GM12878 (cell line): ENCODE results near the gene KIRREL3. TPM values are rescaled to one million over a fixed set of nuclear protein-coding genes. Genes with fewer than 3 reads are reported as not detected.

Experiments
- CREM ChIP-seq: IDR thresholded peaks from 2 replicates; pipeline ENCODE4 v1.6.1; 2014; ENCODE audit warnings: antibody characterized with exemption, low read depth
- CTCF ChIP-seq, 3 experiments: IDR thresholded peaks in 2 of 3; conservative IDR thresholded peaks in 1 of 3; 2 replicates each; pipeline ENCODE4 v1.5.1; 2011; ENCODE audit warnings: low read depth in 3 of 3, low read length in 3 of 3, mild to moderate bottlenecking in 3 of 3, control low read depth in 2 of 3, moderate library complexity in 2 of 3, inconsistent platforms in 1 of 3, mixed read lengths in 1 of 3; ENCODE audit not compliant: control insufficient read depth in 2 of 3, insufficient read depth in 1 of 3; ENCODE audit errors: extremely low read depth in 1 of 3
- E4F1 ChIP-seq: fragments of 450-650 bp; IDR thresholded peaks from 2 replicates; pipeline ENCODE4 v1.6.1; 2018; ENCODE audit warnings: borderline replicate concordance, mild to moderate bottlenecking; ENCODE audit not compliant: partially characterized antibody
- KAT2A ChIP-seq: conservative IDR thresholded peaks from 2 replicates; pipeline ENCODE4 v1.6.1; 2011; ENCODE audit warnings: low read depth, low read length; ENCODE audit not compliant: control insufficient read depth
- LARP7 ChIP-seq: fragments of 450-650 bp; IDR thresholded peaks from 2 replicates; pipeline ENCODE4 v1.6.1; 2017; ENCODE audit warnings: mild to moderate bottlenecking
- NR2C2 ChIP-seq: IDR thresholded peaks from 2 replicates; pipeline ENCODE4 v1.6.1; 2011; ENCODE audit warnings: borderline replicate concordance, low read depth; ENCODE audit not compliant: control insufficient read depth, insufficient read length
- POU2F2 ChIP-seq: IDR thresholded peaks from 3 replicates; pipeline ENCODE4 v1.6.1; 2011; ENCODE audit warnings: low read depth, mild to moderate bottlenecking, low read length, borderline replicate concordance
- SKIL ChIP-seq: fragments of 450-650 bp; IDR thresholded peaks from 2 replicates; pipeline ENCODE4 v1.6.1; 2017; ENCODE audit warnings: mild to moderate bottlenecking, low read depth, inconsistent platforms; ENCODE audit not compliant: poor library complexity, severe bottlenecking
- SP1 ChIP-seq: IDR thresholded peaks from one replicate; pipeline ENCODE4 v1.6.1; 2011; ENCODE audit warnings: low read depth, low read length
- SPI1 ChIP-seq: IDR thresholded peaks from 2 replicates; pipeline ENCODE4 v1.6.1; 2011; ENCODE audit warnings: low read depth, mild to moderate bottlenecking, low read length, moderate library complexity, borderline replicate concordance; ENCODE audit not compliant: insufficient read depth
- TCF3 ChIP-seq: IDR thresholded peaks from 2 replicates; pipeline ENCODE4 v1.6.1; 2012; ENCODE audit warnings: low read depth, mild to moderate bottlenecking, low read length, borderline replicate concordance; ENCODE audit not compliant: insufficient read depth
- ZNF207 ChIP-seq: fragments of 450-650 bp; IDR thresholded peaks from 2 replicates; pipeline ENCODE4 v1.6.1; 2014; ENCODE audit warnings: antibody characterized with exemption, mild to moderate bottlenecking, borderline replicate concordance
- polyA plus RNA-seq, 11 experiments: library from polyadenylated mRNA; depleted of rRNA in 4 of 11; unstranded in 6 of 11; stranded (reverse) in 5 of 11; fragments of >200 nt; fragmentation: Nextera tagmentation in 4 of 11; fragmentation: Illumina TruSeq in 1 of 11; extraction: Ambion mirVana in 4 of 11; extraction: Trizol in 1 of 11; gene quantifications; 1 replicate in 1 of 11; 2 replicates in 10 of 11; pipeline versions ENCODE4 v1.2.1 to v1.2.3, GENCODE V29; 2011 to 2016; ENCODE audit warnings: inconsistent platforms in 2 of 11, missing spikeins in 2 of 11, low read depth in 1 of 11
- total RNA-seq, 4 experiments: library from RNA; depleted of rRNA in 3 of 4; stranded (reverse); fragments of >200 nt in 3 of 4; fragmentation: Illumina TruSeq in 1 of 4; extraction: Trizol in 1 of 4; gene quantifications; 2 replicates each; pipeline versions ENCODE4 v1.2.1 to v1.2.3, GENCODE V29; 2013 to 2021

KIRREL3 gene
- total and polyA plus RNA-seq, 10 of the 15 experiments (the other 5 are each of a cell fraction or from before 2014, with no cell fraction given), result under 0.01 TPM; not detected in 9

- TF ChIP-seq E4F1, result no peak
- no peak for TF ChIP-seq ZNF207
- no peak for TF ChIP-seq LARP7
- TF ChIP-seq SPI1, result no peak
- no peak for TF ChIP-seq CREM
- TF ChIP-seq POU2F2, result no peak
- TF ChIP-seq SP1, result no peak
- no peak for TF ChIP-seq TCF3
- no peak for TF ChIP-seq KAT2A
- TF ChIP-seq NR2C2, result no peak
- TF ChIP-seq SKIL, result no peak
- no peak for TF ChIP-seq CTCF (IDR thresholded peaks at IDR 0.05 in 2 of 3, conservative IDR thresholded peaks at IDR 0.05 in 1 of 3; ENCODE audit: control insufficient read depth in 2 of 3, extremely low read depth in 1 of 3, insufficient read depth in 1 of 3, low read depth in 3 of 3, low read length in 3 of 3)
Observed at GRCh38 chr11:126585388-126585773, 415.2 kb downstream of the KIRREL3 start (continued).
